Tibial nerve (tissue), 4 donors: ENCODE results near the gene CALHM4. TPM values are rescaled to one million over a fixed set of nuclear protein-coding genes. Genes with fewer than 3 reads are reported as not detected.

Experiments used
- DNase-seq, 2 donors: peaks; one replicate each; pipeline ENCODE4 v3.0.0-alpha.2; 2019; ENCODE audit warnings: low spot score in 2 of 2
- H3K27ac ChIP-seq, 4 donors: fragments of 200-600 bp; sonication (generic) in 3 of 4; one replicate each; pipeline ENCODE4 v1.5.1; 2017 to 2019; ENCODE audit warnings: mild to moderate bottlenecking in 1 of 4
- H3K27me3 ChIP-seq, 2 donors: fragments of 200-600 bp; sonication (generic) in 1 of 2; one replicate each; pipeline versions ENCODE4 v1.5.1 to v1.6.0; 2017 to 2019
- H3K36me3 ChIP-seq, 3 donors: fragments of 200-600 bp; sonication (generic); one replicate each; pipeline ENCODE4 v1.5.1; 2018 to 2019
- H3K4me1 ChIP-seq, 4 donors: fragments of 200-600 bp; sonication (generic) in 3 of 4; one replicate each; pipeline ENCODE4 v1.5.1; 2017 to 2019
- H3K4me3 ChIP-seq, 4 donors: fragments of 200-600 bp; sonication (generic) in 3 of 4; one replicate each; pipeline ENCODE4 v1.5.1; 2017 to 2019; ENCODE audit warnings: mild to moderate bottlenecking in 1 of 4, moderate library complexity in 1 of 4
- H3K9me3 ChIP-seq, 4 donors: fragments of 200-600 bp; sonication (generic) in 3 of 4; one replicate each; pipeline ENCODE4 v1.5.1; 2017 to 2019
- EP300 ChIP-seq, 2 donors: sonication (generic); formaldehyde crosslinking; IDR thresholded peaks; one replicate each; pipeline ENCODE4 v1.6.1; 2017; ENCODE audit warnings: antibody characterized with exemption in 2 of 2, mild to moderate bottlenecking in 1 of 2
- POLR2A ChIP-seq, 2 donors: fragments of 450-650 bp; IDR thresholded peaks; one replicate each; pipeline ENCODE4 v1.6.1; 2017; ENCODE audit warnings: antibody characterized with exemption in 2 of 2, mild to moderate bottlenecking in 2 of 2, moderate library complexity in 2 of 2
- WGBS, 2 donors: methylation state at CpG; one replicate each; pipeline ENCODE4 v1.1.5; 2018; 5-methylcytosine and 5-hydroxymethylcytosine counted together
- total RNA-seq, 4 donors: library from RNA; depleted of rRNA; stranded (reverse); fragments of >200 nt; gene quantifications; one replicate each; pipeline ENCODE4 v1.1.0, GENCODE V29; 2016
- TF ChIP-seq, protein P1 (sequence below), 5 experiments: fragments of 200-600 bp in 3 of 5; fragments of 450-650 bp in 2 of 5; sonication (generic) in 3 of 5; IDR thresholded peaks; one replicate each; pipeline ENCODE4 v1.5.1; 2016 to 2019; ENCODE audit warnings: antibody characterized with exemption in 5 of 5, mild to moderate bottlenecking in 3 of 5, moderate library complexity in 2 of 5

CALHM4 gene
- total RNA-seq, 4 donors from 2014 or later, result 0.42 TPM; not detected in 3

- no peaks in the 10 kb centered on the region for H3K9me3 ChIP-seq
- H3K4me3 ChIP-seq, result no peak overlapping the region
- H3K4me1 ChIP-seq, result no peaks in the 10 kb centered on the region
- H3K36me3 ChIP-seq, result peaks cover 0 to 54% (median 3%) of the 10 kb centered on the region in 3 donors
- 98% methylated on average over 4 of the region's 4 CpGs for WGBS, 2 donors
- no peak for TF ChIP-seq EP300 (IDR thresholded peaks at IDR 0.05)
- no peak for TF ChIP-seq POLR2A (IDR thresholded peaks at IDR 0.05)
- TF ChIP-seq, protein P1, sequence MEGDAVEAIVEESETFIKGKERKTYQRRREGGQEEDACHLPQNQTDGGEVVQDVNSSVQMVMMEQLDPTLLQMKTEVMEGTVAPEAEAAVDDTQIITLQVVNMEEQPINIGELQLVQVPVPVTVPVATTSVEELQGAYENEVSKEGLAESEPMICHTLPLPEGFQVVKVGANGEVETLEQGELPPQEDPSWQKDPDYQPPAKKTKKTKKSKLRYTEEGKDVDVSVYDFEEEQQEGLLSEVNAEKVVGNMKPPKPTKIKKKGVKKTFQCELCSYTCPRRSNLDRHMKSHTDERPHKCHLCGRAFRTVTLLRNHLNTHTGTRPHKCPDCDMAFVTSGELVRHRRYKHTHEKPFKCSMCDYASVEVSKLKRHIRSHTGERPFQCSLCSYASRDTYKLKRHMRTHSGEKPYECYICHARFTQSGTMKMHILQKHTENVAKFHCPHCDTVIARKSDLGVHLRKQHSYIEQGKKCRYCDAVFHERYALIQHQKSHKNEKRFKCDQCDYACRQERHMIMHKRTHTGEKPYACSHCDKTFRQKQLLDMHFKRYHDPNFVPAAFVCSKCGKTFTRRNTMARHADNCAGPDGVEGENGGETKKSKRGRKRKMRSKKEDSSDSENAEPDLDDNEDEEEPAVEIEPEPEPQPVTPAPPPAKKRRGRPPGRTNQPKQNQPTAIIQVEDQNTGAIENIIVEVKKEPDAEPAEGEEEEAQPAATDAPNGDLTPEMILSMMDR (IDR thresholded peaks at IDR 0.05), result no peak
- no peak for DNase-seq
- H3K27me3 ChIP-seq, result no peaks in the 10 kb centered on the region
- H3K27ac ChIP-seq, result no peak overlapping the region
Measured at GRCh38 chr6:116605935-116606334, 52.4 kb downstream of the CALHM4 start.

Other genes starting within 250 kb of the CALHM4 start
- 10 to 100 TPM; 79.5 to 95.5 (median 81.7) TPM for gene DSE, start 182.8 kb upstream of the CALHM4 start, total RNA-seq
- gene CALHM6, start 92.4 kb upstream of the CALHM4 start, total RNA-seq, result 10 to 100 TPM in 1 of 4 donors, 1 to 10 TPM in 2, under 1 TPM in 1; 0.60 to 11.4 (median 5.4) TPM
- 1 to 10 TPM; 4.5 to 5.7 (median 5.0) TPM for gene CALHM5, start 42.1 kb upstream of the CALHM4 start, total RNA-seq
- gene TRAPPC3L, start 8.1 kb upstream of the CALHM4 start, total RNA-seq, result under 1 TPM in 1 of 4 donors, not detected in 3; 0.21 TPM
- 10 to 100 TPM; 27.5 to 40.4 (median 35.7) TPM for gene RWDD1, start 17.8 kb downstream of the CALHM4 start, total RNA-seq
- gene RSPH4A, start 62.7 kb downstream of the CALHM4 start, total RNA-seq, result under 1 TPM in 3 of 4 donors, not detected in 1; 0.30 to 0.78 (median 0.42) TPM
- 10 to 100 TPM in 2 of 4 donors, 1 to 10 TPM in 2; 4.2 to 16.8 (median 7.8) TPM for gene ZUP1, start 115.0 kb downstream of the CALHM4 start, total RNA-seq
- gene KPNA5, start 127.5 kb downstream of the CALHM4 start, total RNA-seq, result 10 to 100 TPM; 10.2 to 21.0 (median 12.2) TPM
- 10 to 100 TPM in 3 of 4 donors, 1 to 10 TPM in 1; 6.7 to 26.7 (median 14.3) TPM for gene FAM162B, start 212.0 kb downstream of the CALHM4 start, total RNA-seq